ENCODE data around the gene ZSCAN1.
A peak's percentile ranks its signal among the peaks of the same experiment; 100 is the strongest.

ZSCAN1 gene

DNA sequence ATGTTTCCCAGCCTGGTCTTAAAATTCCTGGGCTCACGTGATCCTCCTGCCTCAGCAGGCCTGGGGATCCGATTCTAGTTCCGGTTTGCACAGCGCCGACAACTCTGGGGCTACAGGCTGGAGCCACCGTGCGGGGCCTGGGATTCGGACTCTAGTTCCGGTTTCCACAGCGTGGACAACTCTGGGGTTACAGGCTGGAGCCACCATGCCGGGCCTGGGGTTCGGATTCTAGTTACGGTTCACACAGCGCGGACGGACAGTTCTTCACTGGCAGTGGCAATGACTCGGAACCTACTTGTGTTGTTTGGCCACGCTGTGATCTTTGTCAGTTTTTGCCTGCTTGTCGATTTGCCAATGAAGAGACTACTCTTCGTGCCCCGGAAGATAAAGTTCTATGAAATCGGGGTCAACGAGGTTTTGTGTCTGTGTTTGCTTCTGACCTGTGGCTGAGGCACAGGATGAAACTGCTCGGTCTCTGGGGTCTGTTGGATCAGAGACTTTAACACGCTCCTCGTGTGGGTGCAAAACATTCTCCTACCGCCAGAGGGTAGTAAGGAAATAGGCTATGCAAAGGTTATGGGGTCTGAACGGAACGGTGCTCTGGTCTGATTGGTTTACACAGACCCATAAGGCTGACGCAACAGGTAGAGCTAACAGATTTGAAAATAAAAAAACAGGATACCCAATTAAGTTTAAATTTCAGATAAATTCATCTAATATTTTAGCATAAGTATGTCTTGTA is 12.1 kb upstream of the ZSCAN1 start:
- no peak overlapping the region for H3K4me3 ChIP-seq (ENCODE audit: low read depth, low read length)
- TF ChIP-seq, protein P1, sequence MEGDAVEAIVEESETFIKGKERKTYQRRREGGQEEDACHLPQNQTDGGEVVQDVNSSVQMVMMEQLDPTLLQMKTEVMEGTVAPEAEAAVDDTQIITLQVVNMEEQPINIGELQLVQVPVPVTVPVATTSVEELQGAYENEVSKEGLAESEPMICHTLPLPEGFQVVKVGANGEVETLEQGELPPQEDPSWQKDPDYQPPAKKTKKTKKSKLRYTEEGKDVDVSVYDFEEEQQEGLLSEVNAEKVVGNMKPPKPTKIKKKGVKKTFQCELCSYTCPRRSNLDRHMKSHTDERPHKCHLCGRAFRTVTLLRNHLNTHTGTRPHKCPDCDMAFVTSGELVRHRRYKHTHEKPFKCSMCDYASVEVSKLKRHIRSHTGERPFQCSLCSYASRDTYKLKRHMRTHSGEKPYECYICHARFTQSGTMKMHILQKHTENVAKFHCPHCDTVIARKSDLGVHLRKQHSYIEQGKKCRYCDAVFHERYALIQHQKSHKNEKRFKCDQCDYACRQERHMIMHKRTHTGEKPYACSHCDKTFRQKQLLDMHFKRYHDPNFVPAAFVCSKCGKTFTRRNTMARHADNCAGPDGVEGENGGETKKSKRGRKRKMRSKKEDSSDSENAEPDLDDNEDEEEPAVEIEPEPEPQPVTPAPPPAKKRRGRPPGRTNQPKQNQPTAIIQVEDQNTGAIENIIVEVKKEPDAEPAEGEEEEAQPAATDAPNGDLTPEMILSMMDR (IDR thresholded peaks at IDR 0.05; ENCODE audit: borderline replicate concordance, insufficient read depth, low read depth, low read length), result 0 out of 2 replicates have a peak, but pooled peaks have one; percentile 11

DNA sequence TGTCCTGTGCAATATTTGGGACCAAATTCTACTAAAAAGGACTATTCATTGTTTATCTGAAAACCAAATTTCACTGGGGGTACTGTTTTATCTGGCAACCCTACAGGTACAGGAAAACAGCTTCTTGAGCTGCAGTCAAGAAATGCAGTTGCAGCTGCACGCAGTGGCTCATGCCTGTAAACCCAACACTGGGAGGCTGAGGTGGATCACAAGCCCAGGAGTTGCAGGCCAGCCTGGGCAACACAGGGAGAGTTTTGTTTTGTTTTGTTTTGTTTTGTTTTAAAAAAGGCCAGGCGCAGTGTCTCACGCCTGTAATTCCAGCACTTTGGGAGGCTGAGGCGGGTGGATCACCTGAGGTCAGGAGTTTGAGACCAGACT is 11.6 kb upstream of the ZSCAN1 start:
- TF ChIP-seq, protein P1 (IDR thresholded peaks at IDR 0.05; ENCODE audit: borderline replicate concordance, insufficient read depth, low read depth, low read length), result no peak
- no peak overlapping the region for H3K4me3 ChIP-seq (ENCODE audit: low read depth, low read length)

DNA sequence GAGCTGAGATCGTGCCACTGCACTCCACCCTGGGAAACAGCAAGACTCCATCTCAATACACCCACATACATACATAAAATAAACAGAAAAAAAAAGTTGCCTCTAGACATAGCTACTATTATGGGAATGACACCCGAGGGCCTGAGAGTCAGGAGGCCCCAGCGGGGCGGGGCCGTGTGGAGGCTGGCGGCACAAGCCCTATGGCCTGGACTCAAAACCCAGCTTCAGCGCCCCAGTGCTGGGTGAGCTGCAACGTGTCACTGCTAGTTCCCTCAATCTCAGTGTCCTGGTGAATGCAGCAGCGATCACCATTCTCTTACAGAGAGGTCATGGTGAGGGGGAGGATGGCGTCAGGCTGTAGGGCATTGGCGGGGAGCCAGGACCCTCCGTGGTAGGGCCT is 9.2 kb upstream of the ZSCAN1 start:
- TF ChIP-seq, protein P1 (IDR thresholded peaks at IDR 0.05; ENCODE audit: borderline replicate concordance, insufficient read depth, low read depth, low read length), result no peak
- no peak overlapping the region for H3K4me3 ChIP-seq (ENCODE audit: low read depth, low read length)

DNA sequence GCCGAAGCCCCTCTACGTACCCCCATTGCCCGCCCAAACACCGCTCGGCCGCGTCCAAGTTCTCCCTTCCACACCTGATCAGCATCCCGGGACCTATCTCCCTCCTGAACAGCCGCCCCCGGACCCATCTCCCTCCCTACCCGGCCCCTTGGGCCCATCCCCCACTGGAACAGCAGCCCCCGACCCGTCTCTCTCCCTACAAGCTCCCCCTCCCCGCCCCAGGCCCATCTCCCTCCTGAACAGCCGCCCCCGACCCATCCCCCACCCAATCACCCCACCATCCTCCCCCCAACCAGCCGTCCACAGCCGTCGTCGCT is 610 bp downstream of the ZSCAN1 start:
- TF ChIP-seq, protein P1 (IDR thresholded peaks at IDR 0.05; ENCODE audit: borderline replicate concordance, insufficient read depth, low read depth, low read length), result no peak
- no peak overlapping the region for H3K4me3 ChIP-seq (ENCODE audit: low read depth, low read length)

DNA sequence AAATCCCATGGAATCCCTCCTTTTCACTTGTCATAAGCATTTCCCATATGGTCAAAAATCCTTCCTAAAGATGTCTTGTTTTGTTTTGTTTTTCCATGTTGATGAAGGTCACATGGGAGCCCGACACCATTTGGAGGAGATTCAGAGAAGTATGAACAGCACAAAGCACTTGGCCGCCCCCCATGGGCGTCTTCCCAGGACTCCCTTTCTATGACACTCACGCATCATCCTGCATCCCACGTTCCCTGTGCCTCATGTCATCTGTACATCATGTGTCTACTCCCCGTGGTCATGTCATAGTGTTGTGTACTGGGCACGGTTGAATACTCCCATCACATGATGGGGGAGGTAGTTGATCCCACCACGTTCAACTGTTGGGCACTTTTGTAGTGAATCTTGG is 2.0 kb downstream of the ZSCAN1 start:
- TF ChIP-seq, protein P1 (IDR thresholded peaks at IDR 0.05; ENCODE audit: borderline replicate concordance, insufficient read depth, low read depth, low read length), result no peak
- no peak overlapping the region for H3K4me3 ChIP-seq (ENCODE audit: low read depth, low read length)

DNA sequence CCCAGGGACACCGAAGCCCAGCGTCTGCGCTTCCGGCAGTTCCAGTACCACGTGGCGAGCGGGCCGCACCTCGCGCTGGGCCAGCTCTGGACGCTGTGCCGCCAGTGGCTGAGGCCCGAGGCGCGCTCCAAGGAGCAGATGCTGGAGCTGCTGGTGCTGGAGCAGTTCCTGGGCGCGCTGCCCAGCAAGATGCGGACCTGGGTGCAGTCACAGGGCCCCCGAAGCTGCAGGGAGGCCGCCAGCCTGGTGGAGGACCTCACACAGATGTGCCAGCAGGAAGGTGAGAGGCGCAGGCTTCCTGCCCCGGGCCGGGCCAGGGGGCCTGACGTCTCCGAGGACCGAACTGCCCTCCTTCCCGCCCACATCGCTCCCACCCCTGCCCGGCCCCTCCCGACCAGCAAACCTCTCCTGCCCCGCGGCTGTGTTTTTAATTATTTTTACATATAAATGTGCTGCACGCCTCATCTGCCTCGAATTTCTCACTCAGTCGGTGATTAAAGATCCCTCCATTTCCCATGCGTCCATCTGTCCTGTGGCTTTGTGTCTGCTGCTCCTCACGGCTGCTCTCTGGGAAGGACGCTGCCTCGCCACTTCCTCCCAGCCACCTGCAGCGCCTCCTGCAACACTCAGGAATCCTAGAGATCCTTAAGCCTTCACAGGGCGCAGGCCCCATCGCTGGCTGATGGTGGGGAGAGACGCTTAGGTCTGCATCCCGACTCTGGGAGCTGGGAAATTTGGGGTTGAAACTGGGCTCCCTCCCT is 4.3 kb downstream of the ZSCAN1 start:
- TF ChIP-seq, protein P1 (IDR thresholded peaks at IDR 0.05; ENCODE audit: borderline replicate concordance, insufficient read depth, low read depth, low read length), result no peak
- H3K4me3 ChIP-seq (ENCODE audit: low read depth, low read length), result no peak overlapping the region

Measured in GM12875 (cell line).